ENCODE results near the gene WDR72.
"Not testable (repeated sequence)": the region's sequence is repeated elsewhere in the genome, so short reads cannot be mapped to it uniquely, and the experiment has no call there.

WDR72 gene

DNA sequence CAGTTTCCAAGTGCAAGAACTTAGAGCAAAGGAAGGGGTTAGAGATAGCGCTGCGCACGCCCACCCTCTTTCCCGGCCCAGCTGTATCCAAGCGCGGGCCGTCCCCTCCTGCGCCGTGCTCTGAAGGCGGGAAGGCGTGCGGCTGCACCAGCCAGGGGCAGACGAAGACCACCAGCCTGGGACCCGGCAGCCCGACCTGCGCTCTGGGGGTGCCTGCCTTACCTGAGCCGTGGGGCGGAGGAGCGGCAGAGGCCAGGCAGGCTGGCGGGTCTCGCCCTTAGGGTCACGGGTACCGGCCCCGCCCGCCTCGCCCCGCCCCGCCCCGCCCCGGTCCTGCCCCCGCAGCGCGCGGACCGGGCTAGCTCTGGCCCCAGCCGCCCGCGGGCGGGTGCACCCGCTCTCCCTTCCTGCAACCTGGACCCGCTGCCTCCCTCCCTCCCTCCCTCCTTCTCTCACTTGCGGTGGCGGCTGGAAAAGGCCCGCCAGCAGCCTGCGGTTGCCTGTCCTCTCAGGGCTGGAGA lies at the start of gene WDR72:
Gene WDR72, minus strand, starts transcription at position 253 of the 521 bp plus-strand sequence. CDS start 26,514 bp downstream, outside the sequence.
- no peak for DNase-seq (ENCODE audit: low read depth in 2 of 2)

DNA sequence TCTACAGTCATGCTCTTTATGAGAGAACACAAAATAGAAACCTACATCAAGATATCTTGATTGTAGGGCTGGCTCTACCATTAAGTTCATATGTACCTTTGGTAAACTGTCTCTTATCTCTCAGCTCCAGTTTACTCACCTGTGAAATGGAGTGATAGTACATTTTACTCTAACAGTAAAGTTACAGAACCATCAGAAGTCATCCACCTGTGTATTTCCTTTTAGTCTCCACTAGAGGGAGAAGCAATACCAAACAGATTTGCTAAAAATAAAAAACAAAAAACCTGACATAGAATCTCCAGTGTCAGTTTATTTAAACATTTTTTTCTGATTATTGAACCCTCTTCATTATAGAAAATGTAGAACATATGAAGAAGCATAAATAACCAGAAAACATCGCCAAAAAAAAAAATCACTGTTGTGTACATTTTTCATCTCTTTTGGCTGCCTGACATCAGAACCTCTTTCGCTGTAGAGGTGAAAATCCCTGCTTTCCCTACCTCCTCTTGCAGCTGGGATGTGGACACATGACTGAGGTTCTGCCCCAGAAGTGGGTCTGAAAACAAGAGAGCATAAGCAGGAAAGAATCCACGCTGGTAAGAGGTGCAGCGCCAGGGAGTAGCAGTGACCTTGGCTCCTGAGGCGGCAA lies 48.7 kb upstream of the WDR72 start:
- DNase-seq (ENCODE audit: low read depth in 2 of 2): no peak

DNA sequence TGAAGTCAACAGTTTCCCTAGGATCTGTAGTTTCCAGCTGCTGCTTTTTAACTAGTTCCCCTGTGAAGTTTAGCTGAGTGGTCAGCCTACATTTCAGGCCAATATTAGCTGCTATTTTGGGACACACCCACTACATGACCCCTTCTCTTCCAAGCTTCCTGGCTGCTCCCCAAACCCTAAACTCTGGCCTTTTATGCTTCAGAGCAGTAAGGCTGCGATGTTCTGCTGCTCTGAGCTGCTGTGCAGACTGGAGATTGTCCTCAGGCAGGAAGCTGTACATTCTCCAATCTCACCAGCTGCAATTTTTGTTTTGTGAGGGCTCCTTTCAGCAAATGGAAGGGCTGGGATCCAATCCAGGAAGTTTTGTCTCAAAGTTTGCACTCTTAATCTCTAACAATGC lies 48.0 kb upstream of the WDR72 start:
- no peak for DNase-seq (ENCODE audit: low read depth in 2 of 2)

DNA sequence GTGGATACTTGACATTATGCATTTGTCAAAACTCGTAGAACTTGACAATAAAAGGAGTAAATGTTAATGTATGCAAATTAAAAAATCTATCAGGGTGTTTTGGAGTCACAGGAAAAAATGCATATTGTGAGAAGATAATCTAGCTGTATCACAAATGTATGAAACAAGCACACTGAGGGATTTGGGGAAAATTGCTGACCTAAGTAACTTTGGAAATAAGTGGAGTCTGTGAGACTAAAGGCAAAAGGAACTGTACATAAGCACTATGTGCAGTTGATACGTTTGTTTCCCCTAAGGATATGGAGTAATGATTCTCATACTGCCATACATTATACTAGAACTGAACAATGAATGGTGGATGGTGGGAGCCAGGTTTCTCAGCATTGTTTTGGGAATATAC lies 43.2 kb upstream of the WDR72 start:
- no peak for DNase-seq (ENCODE audit: low read depth in 2 of 2)

DNA sequence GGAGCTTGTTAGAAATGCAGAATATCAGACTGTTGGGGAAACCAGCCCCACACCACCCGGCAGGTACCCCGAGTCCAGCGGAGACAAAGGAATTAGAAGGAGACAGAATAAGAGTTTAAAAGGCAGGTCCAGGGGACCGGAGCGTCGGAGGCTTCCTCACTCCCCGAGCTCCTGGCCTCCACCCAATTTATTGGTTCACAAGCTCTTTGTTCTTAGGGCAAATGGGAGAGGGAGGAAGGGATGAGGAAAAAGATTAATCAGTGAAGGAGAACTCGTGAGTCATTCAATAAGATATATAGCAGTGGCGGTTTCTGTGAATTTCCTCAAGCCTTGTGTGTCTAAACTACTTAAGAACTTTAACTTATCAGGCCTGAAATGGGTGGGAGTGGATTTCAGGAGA lies 32.1 kb upstream of the WDR72 start:
- DNase-seq (ENCODE audit: low read depth in 2 of 2): no peak

DNA sequence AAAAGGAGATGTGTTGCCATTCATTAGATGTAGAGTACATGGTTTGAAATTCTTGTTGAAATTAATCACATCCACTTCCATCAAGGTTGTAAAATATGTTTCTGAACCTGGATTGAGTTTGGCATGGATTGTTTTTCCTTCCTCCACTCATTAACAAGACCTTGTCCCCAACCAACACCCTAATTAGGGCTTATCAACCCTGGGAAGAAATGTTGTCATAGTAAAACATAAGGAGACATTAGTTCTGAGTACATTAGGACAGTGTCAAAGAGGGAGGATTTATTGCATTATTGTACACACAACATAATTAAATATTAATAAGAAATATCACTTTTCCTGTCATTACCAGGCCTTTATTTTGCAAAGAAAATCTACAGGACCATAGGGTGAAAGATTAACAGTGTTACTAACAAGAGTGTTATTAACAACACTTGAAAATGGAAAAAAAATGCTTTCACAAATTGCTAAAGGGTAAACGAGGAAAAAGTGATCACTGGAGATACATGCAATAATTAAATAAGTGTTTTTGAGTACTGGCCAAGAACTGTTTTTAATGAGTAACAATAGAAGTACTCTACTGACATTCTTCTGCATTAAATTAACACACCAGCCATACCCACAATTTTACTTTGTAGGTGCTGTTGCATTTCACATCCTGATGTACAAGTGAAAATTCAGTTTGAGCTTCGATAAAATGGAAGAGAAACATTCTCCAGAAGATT lies 30.4 kb upstream of the WDR72 start:
- DNase-seq (ENCODE audit: low read depth in 2 of 2): no peak

DNA sequence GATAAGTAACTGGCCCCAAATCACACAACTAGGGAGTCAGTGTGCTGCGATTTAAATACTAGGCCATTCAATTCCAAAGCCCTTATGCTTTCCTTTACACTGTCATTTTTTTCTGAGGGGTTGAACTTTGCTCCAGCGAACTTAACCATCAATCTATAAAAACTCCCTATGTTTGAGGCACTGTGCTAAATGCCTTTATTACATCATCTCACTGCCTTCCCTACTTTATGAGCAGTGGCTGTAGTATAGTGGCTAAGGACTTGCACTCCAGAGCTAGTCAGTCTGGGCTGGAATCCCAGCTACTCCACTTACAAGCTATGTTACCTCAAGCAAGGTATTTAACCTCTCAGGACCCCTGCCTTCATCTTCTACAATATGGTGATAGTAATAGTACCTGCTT lies 26.9 kb upstream of the WDR72 start:
- no peak for DNase-seq (ENCODE audit: low read depth in 2 of 2)

DNA sequence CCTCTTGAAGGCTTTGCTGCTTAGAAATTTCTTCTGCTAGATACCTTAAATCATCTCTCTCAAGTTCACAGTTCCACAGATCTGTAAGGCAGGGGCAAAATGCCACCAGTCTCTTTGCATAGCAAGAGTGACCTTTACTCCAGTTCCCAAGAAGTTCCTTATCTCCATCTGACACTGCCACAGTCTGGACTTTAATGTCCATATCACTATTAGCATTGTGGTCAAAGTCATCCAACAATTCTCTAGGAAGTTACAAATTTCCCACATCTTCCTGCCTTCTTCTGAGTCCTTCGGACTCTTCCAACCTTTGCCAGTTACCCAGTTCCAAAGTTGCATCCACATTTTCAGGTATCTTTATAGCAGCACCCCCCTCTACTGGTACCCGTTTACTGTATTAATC lies 25.8 kb upstream of the WDR72 start:
- not testable (repeated sequence) for DNase-seq (ENCODE audit: low read depth in 2 of 2)

DNA sequence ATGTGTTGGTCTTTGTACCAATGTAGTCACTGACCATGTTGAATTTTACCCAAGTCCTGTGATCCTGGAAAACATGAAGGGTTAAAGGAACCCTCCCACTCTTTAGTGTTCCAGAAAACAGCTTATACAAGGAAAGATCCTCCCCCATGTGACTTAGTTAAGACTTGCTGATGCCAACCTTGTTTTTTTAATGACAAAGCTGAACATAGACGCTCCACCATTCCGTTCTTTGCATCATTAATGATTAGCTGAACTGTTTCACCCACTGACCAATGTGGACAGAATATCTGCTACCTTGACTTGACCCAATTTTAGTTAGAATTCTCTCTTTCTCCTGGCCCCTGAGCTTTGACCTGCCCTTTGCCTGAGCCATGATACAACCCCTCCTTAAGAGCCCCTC lies 3.5 kb upstream of the WDR72 start:
- no peak for DNase-seq (ENCODE audit: low read depth in 2 of 2)

DNA sequence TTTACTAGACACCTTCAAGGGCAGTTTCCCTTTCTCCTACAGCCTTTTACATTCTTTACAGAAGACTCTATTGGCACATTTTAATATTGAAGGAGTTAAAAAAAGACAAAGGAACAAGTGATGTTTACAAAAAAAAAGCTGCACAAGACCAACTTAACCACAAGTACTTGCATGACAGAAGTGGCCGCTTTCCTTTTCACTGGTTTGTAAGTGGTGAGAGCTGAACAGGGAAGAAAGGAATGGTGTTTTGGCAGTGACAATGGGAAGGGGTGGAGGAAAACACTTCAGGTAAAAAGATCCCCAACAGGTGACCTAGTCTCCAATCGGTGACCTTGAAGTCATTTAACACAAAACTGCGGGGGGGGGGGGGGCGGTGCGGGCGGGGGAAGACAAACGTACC lies 1.1 kb downstream of the WDR72 start:
- no peak for DNase-seq (ENCODE audit: low read depth in 2 of 2)

DNA sequence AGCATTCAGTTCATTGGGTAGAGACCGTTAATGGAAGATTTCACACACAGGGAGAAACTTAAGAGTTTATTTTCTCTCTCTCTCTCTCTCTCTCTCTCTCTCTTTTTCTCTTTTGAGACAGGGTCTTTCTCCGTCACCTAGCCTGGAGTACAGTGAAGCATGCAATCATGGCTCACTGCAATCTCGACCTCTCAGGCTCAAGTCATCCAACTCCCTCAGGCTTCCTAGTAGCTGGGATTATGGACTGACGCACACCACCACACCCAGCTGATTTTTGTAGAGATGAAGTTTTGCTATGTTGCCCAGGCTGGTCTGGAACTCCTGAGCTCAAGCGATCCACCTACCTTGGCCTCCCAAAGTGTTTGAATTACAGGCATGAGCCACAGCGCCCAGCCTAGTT lies 1.6 kb downstream of the WDR72 start:
- no peak for DNase-seq (ENCODE audit: low read depth in 2 of 2)

DNA sequence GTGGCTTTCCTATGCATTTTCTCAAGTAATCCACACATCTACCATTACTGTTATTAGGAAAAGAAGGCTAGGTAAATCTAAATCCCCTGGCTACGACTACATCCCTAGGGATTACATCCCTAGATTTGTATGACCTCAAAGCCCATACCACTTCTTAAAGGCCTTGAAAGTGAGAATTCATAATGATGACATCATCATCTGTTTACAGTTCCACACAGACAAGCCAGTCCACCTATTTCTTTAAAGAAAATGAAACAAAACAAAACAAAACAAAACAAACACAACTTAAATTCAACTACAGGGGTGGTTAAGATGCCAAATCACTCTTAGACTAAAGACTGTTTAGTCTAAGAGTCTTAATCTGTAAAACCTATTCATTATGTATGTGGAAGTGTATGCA lies 5.7 kb downstream of the WDR72 start:
- DNase-seq (ENCODE audit: low read depth in 2 of 2): no peak

DNA sequence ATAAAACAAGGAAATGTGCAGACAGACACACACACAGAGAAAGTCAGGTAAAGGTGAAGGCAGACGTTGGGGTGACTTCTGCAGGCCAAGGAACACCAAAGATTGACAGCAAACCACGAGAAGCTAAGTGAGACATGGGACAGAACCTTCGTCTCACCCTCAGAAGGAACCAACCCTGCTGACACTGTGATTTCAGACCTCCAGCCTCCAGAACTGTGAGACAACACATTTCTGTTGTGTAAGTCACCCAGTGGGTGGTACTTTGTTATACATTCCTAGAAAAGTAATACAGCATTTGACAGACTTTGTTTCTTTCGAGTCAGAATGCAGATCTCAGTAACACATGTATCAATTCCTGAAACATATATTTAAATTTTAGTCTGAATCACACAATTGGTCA lies 7.1 kb downstream of the WDR72 start:
- DNase-seq (ENCODE audit: low read depth in 2 of 2): no peak

DNA sequence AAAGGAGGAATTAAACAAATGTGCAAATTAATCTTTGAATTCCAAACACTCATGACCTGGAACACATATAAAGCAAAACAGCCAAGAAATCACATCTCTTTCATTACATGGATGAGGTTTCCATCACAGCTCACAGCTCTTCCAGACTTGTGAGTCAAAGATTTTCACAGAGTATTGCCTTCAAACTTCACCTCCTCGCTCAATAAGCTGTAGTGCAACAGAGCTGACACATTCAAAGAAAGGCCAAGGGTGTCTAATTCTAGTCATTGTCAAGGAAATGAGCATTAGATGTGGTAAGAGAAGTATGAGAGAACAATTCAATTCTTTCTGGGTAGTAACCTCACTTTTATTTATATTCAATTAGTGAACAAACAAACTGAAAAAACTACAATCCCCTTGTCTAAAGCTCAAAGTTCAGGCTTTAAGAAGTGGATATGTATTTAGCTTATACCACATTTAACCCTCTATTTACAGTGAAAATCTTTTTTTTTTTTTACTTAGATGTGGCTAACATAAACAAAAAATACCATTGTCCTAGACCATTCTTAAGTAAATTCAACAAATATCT lies 11.9 kb downstream of the WDR72 start:
- DNase-seq (ENCODE audit: low read depth in 2 of 2): no peak

DNA sequence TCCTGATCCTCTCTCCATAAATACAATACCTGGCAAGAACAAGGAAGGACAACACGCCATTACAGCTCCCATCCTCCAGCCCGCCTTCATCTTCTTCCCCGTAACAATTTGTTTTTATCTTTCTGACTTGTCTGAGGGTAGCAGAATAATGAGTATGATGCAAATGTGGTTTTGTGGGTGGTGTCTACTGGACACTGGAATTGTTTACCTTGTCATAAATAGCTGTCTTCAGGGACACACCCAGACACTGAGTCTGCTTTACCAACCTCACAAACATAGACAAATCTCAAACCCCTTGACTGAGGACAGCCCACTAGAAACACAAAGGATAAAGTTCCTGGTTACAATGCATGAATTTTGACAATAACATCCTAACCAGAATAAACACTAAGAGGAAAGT lies 13.4 kb downstream of the WDR72 start:
- no peak for DNase-seq (ENCODE audit: low read depth in 2 of 2)

DNA sequence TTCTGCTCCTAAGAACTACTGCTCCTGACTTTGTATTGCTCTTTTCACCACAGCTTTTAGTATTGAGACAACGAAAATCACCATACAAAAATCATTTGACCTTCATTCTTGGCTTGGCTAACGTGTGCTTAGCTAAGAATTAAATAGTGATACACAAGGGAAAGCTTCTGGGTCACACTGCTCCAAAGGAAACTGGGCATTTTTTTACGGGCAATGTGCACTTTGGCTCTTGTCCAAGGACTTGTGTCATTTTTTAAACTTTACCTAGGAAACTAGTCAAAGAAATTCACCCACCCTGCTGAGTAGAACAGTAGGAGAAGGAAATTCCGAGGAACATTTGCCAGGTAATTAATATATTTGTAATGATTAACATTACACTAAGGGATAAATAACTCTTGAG lies 19.8 kb downstream of the WDR72 start:
- no peak for DNase-seq (ENCODE audit: low read depth in 2 of 2)

DNA sequence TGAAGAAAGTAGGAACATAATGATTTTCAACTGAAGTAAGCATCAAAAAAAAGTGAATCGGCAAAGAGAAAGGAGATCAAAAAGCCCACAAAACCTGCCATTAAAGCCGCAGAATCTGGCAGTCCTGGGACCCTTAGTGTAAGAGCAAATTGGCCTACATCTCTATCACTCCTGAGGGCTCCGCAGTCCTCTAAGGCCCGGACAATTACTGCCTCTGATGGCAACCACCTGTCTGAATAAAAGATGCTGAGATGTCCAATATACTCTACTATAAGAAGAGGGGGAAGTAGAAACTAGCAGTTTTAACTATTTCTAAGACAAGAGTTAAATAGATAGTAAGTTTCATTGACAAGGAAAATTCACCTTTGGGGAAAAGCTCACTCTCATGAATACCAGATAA lies 20.3 kb downstream of the WDR72 start:
- no peak for DNase-seq (ENCODE audit: low read depth in 2 of 2)

DNA sequence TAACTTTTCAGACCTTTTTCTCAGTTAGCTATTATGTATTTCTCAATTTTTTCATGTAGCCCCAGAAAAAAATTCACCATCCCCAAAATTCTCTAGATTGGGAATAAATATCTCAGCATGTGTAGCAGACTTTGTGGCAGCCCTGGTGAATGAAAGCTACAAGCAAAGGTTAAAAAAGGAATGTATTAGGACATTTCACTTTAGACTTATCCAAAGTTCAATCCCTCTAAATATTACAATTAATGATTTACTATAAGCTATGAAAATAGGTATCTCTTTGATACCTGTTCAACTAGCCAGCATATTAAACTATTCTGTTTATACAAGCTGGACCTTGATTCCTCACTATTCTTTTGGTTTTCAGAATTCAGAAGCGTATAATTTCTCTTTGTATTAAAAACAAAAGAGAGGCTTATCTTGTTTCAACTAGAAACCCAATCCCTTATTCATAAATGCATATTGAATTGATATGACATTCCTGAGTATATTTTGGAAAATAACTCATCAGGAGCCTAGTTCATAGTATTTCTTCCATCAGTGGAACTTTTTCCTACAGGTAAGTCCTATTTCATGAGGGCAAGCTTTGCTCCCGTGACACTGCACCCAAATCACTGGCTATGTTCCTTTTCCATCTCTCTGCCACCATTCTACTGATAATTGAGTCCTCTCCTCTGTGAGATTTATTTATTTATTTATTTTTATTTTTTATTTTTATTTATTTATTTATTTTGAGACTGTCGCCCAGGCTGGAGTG lies 38.0 kb downstream of the WDR72 start:
- DNase-seq (ENCODE audit: low read depth in 2 of 2): no peak

DNA sequence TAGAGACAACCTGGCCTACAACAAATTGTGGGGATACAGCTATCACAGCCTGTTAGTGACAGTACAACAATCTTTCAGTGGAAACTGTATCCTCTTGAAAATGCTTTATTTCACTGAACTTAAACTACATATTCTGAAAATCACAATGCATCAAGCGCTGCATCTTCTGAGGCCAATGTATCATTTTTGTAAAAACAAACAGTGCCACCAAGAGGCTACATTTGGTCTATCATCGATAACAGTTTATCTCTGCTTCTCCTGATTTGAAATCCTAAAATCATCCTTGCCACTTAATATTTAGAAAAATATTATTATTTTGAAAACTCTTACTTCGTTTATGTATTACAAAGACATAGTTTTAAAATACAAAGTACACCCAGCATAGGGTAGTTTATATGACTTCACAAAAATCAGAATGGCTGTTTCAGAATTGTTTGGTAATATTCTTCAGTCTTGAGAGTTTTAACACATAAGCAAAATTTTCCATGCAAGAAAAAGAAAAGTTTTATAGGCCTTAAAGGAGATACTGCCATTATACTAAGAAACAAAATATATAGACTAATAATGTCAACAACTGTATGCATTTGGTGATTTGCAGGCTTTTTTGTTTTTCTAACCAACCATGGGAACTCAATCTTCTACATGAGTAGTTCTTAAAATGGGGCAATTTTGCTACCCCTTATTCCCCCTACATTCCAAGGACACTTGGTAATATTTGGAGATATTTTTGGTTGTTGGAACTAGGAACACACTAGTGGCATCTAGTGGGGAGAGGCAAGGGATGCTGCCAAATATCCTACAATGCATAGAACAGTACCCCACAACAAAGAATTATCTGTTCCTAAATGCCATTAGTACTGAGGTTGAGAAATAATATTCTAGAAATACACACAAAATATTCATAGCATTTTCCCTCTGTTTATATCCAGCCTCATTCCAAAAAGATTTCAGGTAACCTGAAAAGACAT lies 42.3 kb downstream of the WDR72 start:
- no peak for DNase-seq (ENCODE audit: low read depth in 2 of 2)

DNA sequence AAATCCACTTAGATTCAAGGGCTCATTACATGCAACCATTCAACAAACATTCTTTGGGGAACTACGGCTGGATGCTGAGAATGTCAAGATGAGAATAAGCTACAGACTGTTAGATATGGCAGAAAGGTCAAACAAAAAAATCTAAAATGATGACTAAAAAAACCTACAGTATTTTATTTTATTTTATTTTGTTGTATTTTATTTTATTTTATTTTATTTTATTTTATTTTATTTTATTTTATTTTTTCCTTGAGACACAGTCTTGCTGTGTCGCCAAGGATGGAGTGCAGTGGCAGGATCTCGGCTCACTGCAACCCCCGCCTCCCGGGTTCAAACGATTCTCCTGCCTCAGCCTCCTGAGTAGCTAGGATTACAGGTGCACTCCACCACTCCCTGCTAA lies 46.2 kb downstream of the WDR72 start:
- DNase-seq (ENCODE audit: low read depth in 2 of 2): no peak

DNA sequence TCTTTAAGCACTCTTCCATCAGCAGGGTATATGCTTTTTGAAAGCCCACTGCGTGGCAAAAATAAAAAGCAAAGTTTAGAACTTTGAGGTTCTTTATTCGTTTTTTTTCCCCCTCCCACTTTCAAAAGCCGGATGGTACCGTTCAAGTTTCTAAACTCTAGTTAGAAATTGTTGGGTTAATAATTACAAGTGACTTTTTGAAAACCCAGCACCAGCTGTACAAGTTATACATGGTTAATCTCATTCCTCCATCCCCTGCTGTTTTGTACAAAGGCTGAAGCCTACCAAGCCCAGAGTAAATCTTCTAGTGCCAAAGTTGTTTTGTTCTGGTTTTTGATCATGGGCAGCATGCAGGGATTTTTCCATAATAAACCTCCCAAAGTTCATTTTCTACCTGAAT lies 48.6 kb downstream of the WDR72 start:
- no peak for DNase-seq (ENCODE audit: low read depth in 2 of 2)

All from stimulated activated CD8-positive, alpha-beta memory T cell treated with anti-CD3 and anti-CD28 coated beads, Interleukin-2, amount 100 ng/mL, for 1 hour (primary cell).